Effector memory CD4-positive, alpha-beta T cell (primary cell): ENCODE results near the gene TSC22D2.

Experiments used
- DNase-seq, 3 donors: peaks; one replicate each; pipeline ENCODE4 v3.0.0-alpha.2; 2020
- H3K27ac ChIP-seq: 2 replicates; pipeline ENCODE4 v1.7.0; 2013; ENCODE audit warnings: mild to moderate bottlenecking, low read length, moderate library complexity; ENCODE audit not compliant: insufficient read depth, poor library complexity, severe bottlenecking
- H3K27me3 ChIP-seq: replicated peaks from 2 replicates; pipeline ENCODE4 v1.7.0; 2013; ENCODE audit warnings: mild to moderate bottlenecking, low read length; ENCODE audit not compliant: insufficient read depth, control insufficient read depth, poor library complexity, severe bottlenecking
- H3K36me3 ChIP-seq: 2 replicates; pipeline ENCODE4 v1.7.0; 2013; ENCODE audit warnings: mild to moderate bottlenecking, low read length, moderate library complexity; ENCODE audit not compliant: control insufficient read depth, insufficient read depth
- H3K4me1 ChIP-seq: 2 replicates; pipeline ENCODE4 v1.7.0; 2013; ENCODE audit warnings: low read length, mild to moderate bottlenecking; ENCODE audit not compliant: control insufficient read depth, insufficient read depth, poor library complexity, severe bottlenecking
- H3K4me3 ChIP-seq: 2 replicates; pipeline ENCODE4 v1.7.0; 2013; ENCODE audit warnings: low read length, low read depth, mild to moderate bottlenecking; ENCODE audit not compliant: insufficient read depth, poor library complexity, severe bottlenecking
- H3K9me3 ChIP-seq: 2 replicates; pipeline ENCODE4 v1.7.0; 2013; ENCODE audit warnings: mild to moderate bottlenecking, low read length, moderate library complexity; ENCODE audit not compliant: control insufficient read depth

TSC22D2 gene

GRCh38 chr3:150411106-150411460 is 3.0 kb downstream of the TSC22D2 start:
- peaks cover 4% of the 10 kb centered on the region for H3K36me3 ChIP-seq
- DNase-seq, result no peak
- H3K27me3 ChIP-seq, result no peaks in the 10 kb centered on the region
- H3K4me1 ChIP-seq, result peaks cover 5% of the 10 kb centered on the region
- no peaks in the 10 kb centered on the region for H3K9me3 ChIP-seq
- peak overlapping the region; percentile 87 for H3K4me3 ChIP-seq
- no peak overlapping the region for H3K27ac ChIP-seq

GRCh38 chr3:150411546-150411945 is 3.4 kb downstream of the TSC22D2 start:
- H3K4me1 ChIP-seq, result peaks cover 7% of the 10 kb centered on the region
- DNase-seq, result no peak
- no peak overlapping the region for H3K27ac ChIP-seq

DNA sequence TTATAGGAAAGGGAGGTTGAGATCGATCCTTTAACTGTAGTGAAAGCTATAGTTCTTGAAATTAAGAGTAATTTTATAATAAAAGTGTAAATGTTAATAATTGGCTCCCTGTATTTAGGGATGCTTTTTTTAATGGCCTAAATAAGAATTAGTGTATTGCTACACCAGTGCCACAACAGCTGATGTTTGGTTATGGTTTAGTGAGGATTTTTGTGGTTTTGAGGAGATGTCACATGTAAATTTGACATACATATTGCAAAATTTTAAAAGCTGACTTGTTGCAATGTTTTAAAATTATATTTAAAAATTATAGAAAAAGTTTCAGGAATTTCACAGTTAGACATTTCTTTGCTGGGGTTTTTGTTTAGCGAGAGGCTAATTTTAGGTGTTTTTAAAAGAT is 3.9 kb downstream of the TSC22D2 start:
- Histone ChIP-seq H3K4me3 (peak overlapping the region; percentile 87), H3K4me1 (peaks cover 8% of the 10 kb centered on the region), H3K27ac (no peak overlapping the region), H3K36me3 (peaks cover 4% of the 10 kb centered on the region), H3K9me3 (no peaks in the 10 kb centered on the region), H3K27me3 (no peaks in the 10 kb centered on the region)
- DNase-seq, result no peak

More at GRCh38 chr3:150411546-150411945, 3.4 kb downstream of the TSC22D2 start:
- Histone ChIP-seq H3K4me3 (peak overlapping the region; percentile 87), H3K36me3 (peaks cover 4% of the 10 kb centered on the region), H3K9me3 (no peaks in the 10 kb centered on the region), H3K27me3 (no peaks in the 10 kb centered on the region)

DNA sequence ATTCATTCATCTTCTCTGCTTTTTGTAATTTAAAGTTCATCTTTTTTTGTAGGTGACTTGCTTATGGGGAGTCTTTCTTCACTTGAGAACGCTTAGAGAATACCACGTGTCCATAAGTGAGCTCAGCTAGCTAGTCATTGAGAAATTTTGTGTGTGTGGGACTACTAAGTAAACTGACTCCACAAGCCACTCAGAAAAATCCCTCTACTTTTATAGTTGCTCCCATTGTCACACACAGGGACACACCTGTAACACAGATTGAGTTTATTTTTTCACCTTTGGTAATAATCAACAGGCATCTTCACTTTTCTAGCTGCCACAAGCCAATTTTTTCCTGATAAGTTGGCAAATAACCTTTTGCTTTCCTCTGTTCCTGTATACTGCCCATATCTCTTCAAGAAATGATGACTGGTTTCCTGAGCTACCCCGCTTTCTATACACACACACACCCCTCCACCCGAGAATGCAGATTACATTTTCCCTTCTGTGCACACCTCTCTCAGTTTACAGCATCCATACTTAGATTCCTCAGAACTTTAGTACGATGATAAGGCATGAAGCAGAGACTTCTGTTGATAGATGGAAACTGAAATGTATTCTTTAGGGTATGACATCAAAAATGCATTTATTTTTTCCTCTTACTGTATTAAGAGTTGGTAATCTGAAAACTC is 4.6 kb downstream of the TSC22D2 start:
- Histone ChIP-seq H3K27ac (no peak overlapping the region), H3K9me3 (no peaks in the 10 kb centered on the region), H3K27me3 (no peaks in the 10 kb centered on the region), H3K4me1 (peaks cover 8% of the 10 kb centered on the region), H3K4me3 (peak overlapping the region; percentile 87), H3K36me3 (peaks cover 4% of the 10 kb centered on the region)
- no peak for DNase-seq

DNA sequence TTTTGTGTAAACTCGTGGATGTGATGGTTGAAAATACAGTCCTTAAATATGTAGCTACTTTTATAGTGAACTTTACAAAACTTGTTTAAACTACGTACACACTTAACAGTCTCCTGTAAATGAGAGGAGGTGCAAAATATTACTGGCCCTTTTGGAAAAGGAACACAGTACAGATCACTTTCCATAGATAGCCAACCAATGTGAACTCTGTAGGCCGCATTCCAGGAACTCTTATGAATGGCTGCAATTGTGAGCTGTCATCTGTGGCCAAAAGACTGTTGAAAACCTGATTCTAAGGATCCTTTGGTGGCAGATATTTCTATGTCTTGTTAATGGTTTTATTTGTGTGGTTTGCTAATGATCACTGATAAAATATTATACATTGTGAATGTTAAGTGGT is 6.2 kb downstream of the TSC22D2 start:
- Histone ChIP-seq H3K9me3 (no peaks in the 10 kb centered on the region), H3K27me3 (no peaks in the 10 kb centered on the region), H3K27ac (no peak overlapping the region), H3K4me1 (peaks cover 8% of the 10 kb centered on the region), H3K4me3 (peak overlapping the region; percentile 18), H3K36me3 (peaks cover 4% of the 10 kb centered on the region)
- no peak for DNase-seq

DNA sequence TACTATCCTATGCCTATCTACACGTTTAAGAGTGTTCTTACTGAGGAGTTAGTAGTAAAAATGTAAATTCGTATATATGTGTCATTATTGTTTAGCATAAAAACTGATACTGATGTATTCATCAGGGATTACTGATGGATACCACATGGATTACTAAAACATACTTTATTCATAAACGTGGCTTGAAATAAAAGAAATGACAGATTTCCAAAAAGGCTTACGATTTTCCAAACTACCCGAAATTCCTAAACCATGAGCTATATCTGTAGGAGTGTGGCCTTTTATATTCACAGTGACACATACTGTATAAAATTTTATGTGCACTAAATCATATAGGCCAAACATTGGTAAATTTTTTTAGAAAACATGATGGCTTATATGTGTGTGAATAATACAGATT is 6.9 kb downstream of the TSC22D2 start:
- no peak overlapping the region for H3K4me3 ChIP-seq

DNA sequence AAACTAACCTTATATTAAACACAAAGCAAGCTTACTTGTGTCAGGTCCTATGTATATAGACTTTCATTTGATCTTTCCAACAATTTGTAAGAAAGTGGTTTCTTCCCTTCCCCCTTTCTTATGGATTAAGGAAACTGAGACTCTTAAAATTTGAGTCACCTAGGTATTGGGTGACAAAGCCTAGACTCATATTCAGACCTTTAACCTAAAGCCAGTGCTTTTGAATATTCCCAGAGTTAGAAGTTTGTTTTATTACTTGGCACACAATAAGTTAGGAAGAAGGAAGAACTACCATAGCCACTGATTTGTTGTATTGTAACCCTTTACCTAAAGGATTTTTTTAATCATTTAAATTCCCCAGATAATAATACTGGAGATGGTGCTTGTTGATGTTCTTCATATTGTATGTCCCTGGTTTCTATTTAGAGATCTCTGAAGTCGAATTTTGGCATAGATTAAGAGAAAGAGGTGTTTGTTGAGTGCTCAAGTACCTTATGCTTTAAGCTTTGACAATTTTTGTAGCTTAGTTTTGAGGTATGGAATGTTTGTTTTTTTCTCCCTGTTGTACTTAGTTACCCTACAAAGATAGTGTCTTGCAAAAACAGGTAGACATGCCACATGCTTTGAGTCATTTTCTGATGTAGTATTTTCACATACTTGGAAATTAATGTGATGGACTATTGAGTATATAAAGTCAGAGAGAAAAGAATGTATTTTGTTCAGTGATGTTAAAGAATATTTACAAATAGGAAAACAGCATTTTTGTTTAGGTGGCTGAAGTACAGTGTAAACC is 11.2 kb downstream of the TSC22D2 start:
- Histone ChIP-seq H3K4me3 (no peak overlapping the region), H3K36me3 (peaks cover 4% of the 10 kb centered on the region), H3K9me3 (no peaks in the 10 kb centered on the region), H3K27me3 (no peaks in the 10 kb centered on the region), H3K27ac (no peak overlapping the region), H3K4me1 (peaks cover 11% of the 10 kb centered on the region)
- no peak for DNase-seq

More for the DNA sequence above, 6.9 kb downstream of the TSC22D2 start:
- H3K36me3 ChIP-seq, result peaks cover 4% of the 10 kb centered on the region
- no peak for DNase-seq
- no peaks in the 10 kb centered on the region for H3K9me3 ChIP-seq
- H3K27ac ChIP-seq, result no peak overlapping the region
- no peaks in the 10 kb centered on the region for H3K27me3 ChIP-seq
- peaks cover 8% of the 10 kb centered on the region for H3K4me1 ChIP-seq

DNA sequence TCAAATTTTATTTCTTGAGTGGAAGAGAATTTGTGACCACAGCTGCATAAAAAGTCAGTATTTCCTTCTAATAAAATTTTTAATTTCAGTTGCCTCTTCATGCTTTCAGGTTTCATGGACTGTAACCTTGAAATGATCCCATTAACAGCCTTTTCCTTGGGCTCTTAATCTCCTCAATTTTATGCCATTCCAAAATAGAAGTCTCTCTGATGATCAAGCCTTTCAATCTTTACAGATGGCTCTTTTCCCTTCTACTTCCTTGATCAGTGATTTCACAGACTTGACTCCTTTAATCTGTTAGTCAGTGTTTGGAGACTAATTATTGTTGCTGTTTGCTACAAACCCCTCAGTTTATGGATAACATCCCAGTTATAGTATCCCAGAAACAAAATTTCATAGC is 11.9 kb downstream of the TSC22D2 start:
- Histone ChIP-seq H3K4me1 (peaks cover 7% of the 10 kb centered on the region), H3K36me3 (peaks cover 4% of the 10 kb centered on the region), H3K27ac (no peak overlapping the region), H3K9me3 (no peaks in the 10 kb centered on the region), H3K4me3 (no peak overlapping the region), H3K27me3 (no peaks in the 10 kb centered on the region)
- DNase-seq, result no peak

DNA sequence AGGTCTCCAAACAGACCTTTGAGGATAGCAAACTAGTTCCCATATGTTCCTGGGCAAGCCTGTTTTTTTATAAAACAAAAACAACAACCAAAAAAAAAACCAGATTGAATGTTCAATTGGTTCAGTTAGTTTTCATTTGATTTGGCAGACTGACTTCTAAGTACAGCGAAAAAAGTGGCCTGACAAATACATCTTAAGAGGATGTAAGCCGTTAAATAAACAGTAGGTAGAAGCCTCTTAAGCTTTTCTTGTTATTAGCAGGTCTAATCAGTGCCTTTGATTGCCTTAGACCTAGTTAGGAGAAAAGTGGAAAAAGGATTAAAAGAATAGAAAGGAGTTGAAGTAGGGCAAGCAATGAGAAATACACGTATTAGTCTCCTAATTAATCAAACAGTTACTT is 13.2 kb downstream of the TSC22D2 start:
- Histone ChIP-seq H3K4me3 (no peak overlapping the region), H3K27ac (no peak overlapping the region), H3K27me3 (no peaks in the 10 kb centered on the region), H3K9me3 (no peaks in the 10 kb centered on the region), H3K4me1 (peaks cover 7% of the 10 kb centered on the region), H3K36me3 (peaks cover 4% of the 10 kb centered on the region)
- DNase-seq, result no peak

- H3K4me3 ChIP-seq, result no peak overlapping the region
- no peaks in the 10 kb centered on the region for H3K9me3 ChIP-seq
- peaks cover 4% of the 10 kb centered on the region for H3K4me1 ChIP-seq
- H3K36me3 ChIP-seq, result peaks cover 4% of the 10 kb centered on the region
- H3K27ac ChIP-seq, result no peak overlapping the region
- no peak for DNase-seq
- no peaks in the 10 kb centered on the region for H3K27me3 ChIP-seq
These were observed 13.9 kb downstream of the TSC22D2 start for GRCh38 chr3:150421799-150422548.
